ENCODE results near the gene KLHL29.

The KLHL29 gene

GRCh38 chr2:23559561-23560239, 174.7 kb downstream of the KLHL29 start:
- no peak for DNase-seq

- no peak for DNase-seq
These were observed 176.1 kb downstream of the KLHL29 start for GRCh38 chr2:23561088-23561487.

- no peak for DNase-seq
These were observed 176.6 kb downstream of the KLHL29 start for GRCh38 chr2:23561544-23561943.

- DNase-seq = no peak
These were observed 177.2 kb downstream of the KLHL29 start for GRCh38 chr2:23562143-23562542.

DNA sequence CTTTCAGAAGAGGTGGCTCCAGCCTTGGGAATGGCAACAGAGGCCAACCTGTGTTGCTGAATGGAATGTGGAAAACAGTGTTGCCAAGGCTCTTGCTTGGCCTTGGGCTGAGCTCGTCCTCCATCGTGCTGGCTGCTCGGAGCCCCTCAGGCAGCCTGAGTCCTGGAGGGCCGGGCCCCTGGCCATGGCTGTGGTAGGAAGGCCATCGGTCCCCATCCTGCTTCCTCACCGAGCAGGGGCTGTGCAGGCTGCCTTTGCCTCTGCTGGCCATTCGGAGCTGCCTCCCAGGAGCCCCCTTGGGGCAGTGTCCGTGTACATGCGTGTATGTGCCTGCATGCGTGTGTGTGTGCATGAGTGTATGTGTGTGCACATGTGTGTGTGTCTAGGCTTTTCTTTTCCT, 178.2 kb downstream of the KLHL29 start:
- DNase-seq = no peak

DNA sequence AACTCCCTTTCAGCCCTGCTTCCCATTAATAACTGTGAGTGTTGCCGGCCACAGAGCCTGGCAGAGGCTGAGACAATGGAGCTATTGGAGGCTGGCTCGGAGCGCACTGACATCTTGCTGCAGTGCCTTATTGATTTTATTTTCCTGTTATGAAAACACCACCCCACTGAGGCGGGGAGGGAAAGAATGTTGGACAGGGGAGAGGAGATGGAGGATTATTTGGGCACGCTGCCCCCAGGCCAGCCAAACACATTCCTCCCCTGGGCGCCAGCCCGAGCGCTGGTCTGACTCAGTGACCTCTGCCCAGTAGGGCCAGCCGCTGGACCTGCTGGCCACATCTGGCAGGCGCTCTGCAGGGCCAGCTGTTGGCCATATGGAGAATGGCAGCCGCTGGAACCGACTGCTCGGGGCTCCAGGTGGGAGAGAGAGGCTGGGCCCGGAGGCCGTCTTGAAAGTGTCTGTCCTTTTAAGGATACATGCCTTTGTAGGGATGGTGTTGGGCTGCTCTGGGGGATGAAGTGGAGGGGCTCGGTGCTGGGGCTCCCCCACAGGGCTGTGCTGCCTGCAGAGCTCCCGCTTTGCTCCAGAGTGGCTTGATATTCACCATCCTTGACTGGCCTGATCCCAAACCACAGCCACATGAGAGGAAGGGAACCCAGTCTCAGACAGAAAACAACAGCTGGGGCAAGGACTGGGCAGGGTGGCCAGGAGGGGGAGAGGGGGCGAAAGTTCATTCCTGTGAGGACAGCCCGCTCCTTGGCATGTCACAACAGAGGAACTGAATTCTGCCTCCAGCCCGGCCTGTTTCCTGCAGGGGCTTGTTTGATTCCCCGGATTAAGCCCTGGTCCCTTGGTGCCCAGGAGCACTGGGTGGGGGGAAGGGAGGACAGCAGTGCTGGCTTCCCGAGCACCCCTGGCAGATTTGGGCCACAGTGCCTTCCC, 179.0 kb downstream of the KLHL29 start:
- DNase-seq = no peak

GRCh38 chr2:23564615-23564960, 179.6 kb downstream of the KLHL29 start:
- no peak for DNase-seq

DNA sequence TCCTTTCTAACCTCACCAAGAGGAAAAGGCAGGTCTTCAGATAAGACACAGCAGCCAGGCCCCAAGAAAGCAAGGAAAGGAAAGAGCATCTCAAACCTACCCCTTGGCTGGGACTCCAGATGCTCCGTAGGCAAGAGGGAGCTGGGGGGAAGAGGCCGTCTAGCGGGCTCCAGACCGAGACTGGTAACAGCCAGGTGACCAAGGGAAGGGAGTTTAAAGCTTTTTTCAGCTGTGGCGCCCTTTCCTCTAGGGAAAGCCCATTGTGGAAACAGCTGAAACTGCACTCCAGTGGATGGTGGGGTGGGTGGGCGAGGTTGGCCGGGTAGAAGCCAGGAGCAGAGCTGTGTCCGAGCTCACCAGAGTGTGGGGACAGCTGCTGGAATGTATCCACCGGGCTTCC, 180.4 kb downstream of the KLHL29 start:
- DNase-seq = no peak

DNA sequence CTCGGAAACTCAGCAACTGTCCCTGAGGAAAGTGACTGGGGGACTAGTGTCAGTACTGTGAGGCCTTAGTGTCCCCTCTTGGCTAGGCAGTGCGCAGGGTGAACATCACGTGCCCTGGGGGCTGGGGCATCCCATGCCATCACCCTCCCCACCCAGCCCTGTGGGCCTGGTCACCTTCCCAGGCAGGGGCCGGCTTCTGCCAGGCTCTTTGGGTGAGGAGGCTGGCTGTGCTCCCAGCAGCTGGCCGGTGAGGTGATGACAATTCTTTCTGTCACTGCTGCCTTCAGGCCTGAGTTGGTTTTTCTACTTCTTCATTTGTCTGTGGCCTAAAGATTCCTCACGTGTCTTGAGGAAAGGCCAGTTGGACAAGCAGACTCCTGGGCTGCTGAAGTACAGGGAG, 180.8 kb downstream of the KLHL29 start:
- no peak for DNase-seq

DNA sequence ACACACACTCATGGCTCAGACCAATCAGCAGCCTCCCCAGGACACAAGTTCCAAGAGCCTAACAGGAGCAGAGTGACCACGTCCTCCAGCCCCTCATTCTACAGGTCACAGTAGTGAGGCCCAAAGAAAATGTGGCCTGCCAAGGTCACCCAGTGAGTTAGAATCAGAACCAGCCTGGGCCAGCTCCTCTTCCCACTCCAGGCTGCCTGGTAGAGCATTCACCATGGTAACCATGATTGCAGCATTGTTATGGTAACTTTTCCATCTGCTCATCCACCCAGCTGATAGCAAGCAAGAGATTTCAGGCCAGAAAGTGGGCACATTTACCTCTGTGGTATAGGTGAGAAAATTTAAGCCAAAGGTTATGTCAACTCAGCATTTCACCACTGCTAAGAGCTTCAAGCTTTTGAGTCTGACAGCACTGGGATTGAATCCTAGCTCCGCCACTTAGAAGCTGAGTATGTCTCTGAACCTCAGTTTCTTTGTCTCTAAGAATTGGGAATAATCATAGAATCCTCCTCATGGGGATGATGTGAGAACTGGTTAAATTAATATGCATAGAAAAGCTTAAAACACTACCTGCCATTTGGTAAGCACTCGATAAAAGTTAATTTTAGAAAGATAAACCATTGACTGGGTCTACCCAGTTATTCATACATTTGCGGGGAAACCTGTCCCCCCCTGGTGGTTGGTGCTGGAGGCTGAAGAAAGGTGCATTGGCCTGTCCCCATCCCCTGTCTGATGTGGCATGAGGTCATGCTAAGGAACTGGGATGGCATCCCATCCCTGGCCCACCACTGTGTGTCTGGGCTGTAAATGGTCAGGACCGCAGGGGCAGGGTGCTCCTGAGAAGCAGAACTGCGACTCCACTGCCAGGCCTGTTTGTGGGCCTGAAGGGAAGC, 181.5 kb downstream of the KLHL29 start:
- DNase-seq = no peak

DNA sequence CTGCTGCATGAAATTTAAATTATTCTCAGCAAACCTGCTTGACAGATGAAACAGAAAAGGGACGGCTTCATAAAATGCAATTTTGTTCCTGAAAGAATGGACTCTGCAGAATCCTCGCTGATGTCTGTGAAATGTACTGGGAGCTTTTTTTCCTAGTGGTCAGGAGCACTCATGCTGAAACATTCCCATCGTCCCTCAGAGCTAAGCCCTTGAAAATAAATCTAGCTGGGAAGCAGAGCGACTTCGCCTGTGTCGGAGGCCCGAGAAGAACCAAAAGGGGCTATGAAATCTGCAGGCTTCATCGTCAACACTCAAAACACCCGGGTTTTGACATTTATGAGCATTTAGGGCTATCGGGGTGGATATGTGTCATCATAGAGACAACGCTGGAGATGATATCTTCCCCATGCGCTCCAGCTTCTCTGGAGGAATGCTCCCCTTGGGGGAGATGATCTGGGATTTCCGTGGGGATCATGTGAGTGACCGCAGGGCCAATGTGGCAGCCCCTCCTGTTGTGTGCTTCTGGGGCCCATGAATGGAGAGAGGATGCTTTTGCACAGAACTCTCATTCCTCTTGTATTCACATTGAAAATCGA, 182.3 kb downstream of the KLHL29 start:
- DNase-seq = no peak

- DNase-seq = no peak
These were observed 183.2 kb downstream of the KLHL29 start for GRCh38 chr2:23568211-23568610.

GRCh38 chr2:23568626-23569190, 183.7 kb downstream of the KLHL29 start:
- DNase-seq = no peak

- no peak for DNase-seq
These were observed 184.9 kb downstream of the KLHL29 start for GRCh38 chr2:23569761-23570365.

GRCh38 chr2:23571085-23571484, 186.1 kb downstream of the KLHL29 start:
- no peak for DNase-seq

DNA sequence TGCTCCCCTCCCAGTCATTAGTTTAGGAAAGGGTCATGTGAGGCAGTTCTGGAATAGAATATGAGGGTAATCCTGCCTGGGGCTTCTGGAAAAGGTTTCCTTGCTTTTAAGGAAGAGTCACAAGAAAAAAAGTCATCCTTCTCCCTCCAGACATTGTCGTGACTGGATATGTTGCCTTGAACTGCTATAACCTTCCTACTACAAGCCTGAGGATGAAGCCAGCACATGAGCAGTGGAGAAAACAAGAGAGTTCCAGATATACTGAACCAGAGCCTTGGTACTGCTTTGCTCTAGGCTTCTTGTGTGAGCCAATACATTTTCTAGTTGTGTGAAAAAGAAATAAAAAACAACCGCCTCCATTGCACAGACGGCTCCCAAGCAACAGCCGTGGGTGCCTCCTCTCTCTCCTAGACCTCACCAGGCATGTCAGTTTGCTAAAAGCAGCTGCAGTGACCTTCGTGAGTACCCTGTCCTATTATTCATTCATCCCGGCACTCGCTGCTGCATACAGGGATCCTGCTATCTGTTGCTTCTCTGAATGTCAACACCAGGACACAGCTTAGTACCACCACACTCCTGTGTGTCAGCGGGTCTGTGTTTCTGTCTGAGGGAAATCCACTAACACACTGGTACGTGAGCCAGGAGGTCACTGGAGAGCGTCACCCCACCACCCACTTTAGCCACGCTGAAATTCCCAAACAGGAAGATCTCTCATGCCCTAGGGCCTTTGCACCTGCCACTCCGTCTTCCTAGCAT, 186.7 kb downstream of the KLHL29 start:
- DNase-seq = no peak

DNA sequence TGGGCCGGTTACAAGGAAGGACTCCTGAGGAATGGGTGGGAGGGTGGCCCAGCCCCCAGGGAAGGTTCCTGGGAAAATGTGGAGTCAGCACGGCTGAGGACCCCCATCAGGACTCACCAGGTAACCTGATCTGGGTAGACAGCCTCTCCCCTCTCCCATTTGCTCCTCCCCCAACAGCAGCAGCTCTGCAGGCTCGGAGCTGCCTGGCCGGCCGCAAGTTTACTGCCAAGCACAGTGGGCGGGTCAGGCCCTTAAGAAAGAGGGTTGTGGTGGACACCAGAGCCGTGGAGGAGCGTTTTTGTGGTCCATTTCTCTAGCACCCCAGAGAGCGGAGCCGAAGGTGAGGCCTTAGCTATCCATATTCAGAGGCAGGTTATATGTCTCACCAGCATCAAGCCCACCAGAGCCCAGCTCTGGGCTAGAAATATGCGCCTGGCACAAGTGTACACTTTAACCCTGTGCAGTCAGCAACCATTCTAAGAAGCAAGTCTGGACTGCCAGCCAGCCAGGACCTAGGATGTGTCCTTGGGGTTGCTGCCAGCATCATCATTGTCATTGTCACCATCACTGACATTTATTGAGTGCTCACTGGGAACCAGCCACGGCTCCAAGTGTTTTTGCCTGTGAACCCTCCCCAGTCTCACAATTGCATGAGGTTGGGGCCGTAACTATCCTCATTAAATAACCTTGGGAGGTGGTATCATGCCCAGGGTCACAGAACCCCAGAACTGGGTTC, 190.1 kb downstream of the KLHL29 start:
- DNase-seq = no peak

DNA sequence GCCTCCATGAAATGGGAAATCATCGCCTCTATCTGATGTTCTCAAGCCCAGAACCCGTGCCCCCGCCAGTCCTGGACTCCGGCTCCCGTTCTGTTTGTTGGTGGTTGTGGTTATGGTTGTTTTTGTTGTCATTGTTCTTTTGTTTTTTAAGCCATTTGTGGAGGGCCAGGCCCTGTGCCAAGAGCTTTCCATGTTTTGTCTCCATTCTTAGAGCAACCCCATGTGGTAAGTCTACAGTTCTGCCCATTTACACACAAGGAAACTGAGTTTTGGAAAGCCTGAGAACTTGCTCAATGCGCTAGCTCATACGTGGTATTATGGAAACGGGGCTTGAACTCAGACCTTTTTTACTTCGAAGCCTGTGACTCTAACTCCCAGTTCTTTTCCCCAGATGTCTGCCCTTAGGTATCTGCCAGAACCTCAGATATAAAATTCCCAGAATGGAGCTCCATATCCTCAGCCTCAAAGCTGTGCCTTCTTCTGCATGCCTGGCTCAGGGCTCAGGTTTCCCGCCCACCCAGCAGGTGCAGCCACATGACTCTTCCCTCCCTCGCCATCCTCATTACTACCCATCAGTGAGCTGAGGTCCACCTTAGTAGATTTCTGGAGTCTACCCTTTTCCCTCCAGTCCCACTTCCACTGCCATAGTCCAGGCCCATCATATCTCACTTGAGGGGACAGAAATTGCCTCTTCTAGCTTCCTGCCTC, 194.1 kb downstream of the KLHL29 start:
- DNase-seq = no peak

- no peak for DNase-seq
These were observed 194.7 kb downstream of the KLHL29 start for GRCh38 chr2:23579674-23580073.

DNA sequence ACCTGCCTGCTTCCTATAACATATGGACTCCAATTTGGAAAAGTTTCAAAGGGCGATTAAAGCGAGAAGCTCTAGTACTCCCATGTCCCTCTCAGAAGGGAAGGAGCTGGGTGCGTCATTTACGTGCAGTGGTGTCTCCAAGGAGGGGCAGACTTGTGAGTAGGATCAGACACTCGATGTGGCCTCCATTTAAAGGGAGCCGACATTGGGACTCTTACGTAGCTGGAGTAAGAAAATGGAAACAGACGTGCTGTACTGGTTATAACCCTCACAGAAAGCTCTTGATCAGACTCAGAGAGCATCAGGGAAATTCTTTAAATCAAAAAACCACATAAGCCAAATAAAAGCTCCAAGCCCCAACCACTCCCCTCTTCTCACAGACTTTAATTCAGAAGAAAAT, 198.5 kb downstream of the KLHL29 start:
- DNase-seq = no peak
